ENCODE measurements around the gene GPHA2. TPM values are rescaled to one million over a fixed set of nuclear protein-coding genes. Genes with fewer than 3 reads are reported as not detected.

The GPHA2 gene
- total RNA-seq, 1 donor from 2014 or later: 0.85 TPM

Small RNA genes lying within 50 kb of the gene (microRNA-seq; reads per million reads assigned to microRNA genes)
- not detected for gene MIR6749
- gene MIR6750: 0.83 reads per million

Other genes starting within 250 kb of the GPHA2 start
- 12.7 and 22.1 TPM in 2 replicates for gene NRXN2, start 212.7 kb downstream of the GPHA2 start, total RNA-seq (ENCODE audit: low replicate concordance)
- 3.0 and 11.7 TPM in 2 replicates for gene RASGRP2, start 191.8 kb downstream of the GPHA2 start, total RNA-seq (ENCODE audit: low replicate concordance)
- 2.0 and 239 TPM in 2 replicates for gene PYGM, start 175.9 kb downstream of the GPHA2 start, total RNA-seq (ENCODE audit: low replicate concordance)
- gene SF1, start 157.4 kb downstream of the GPHA2 start, total RNA-seq (ENCODE audit: low replicate concordance): 315 and 450 TPM in 2 replicates
- 8.6 and 20.2 TPM in 2 replicates for gene MAP4K2, start 132.7 kb downstream of the GPHA2 start, total RNA-seq (ENCODE audit: low replicate concordance)
- 35.5 and 50.6 TPM in 2 replicates for gene MEN1, start 125.3 kb downstream of the GPHA2 start, total RNA-seq (ENCODE audit: low replicate concordance)
- 20.1 and 47.7 TPM in 2 replicates for gene CDC42BPG, start 91.2 kb downstream of the GPHA2 start, total RNA-seq (ENCODE audit: low replicate concordance)
- gene EHD1, start 57.3 kb downstream of the GPHA2 start, total RNA-seq (ENCODE audit: low replicate concordance): 86.6 and 121 TPM in 2 replicates
- 26.8 and 30.8 TPM in 2 replicates for gene ATG2A, start 18.7 kb downstream of the GPHA2 start, total RNA-seq (ENCODE audit: low replicate concordance)
- gene PPP2R5B, start 11.2 kb downstream of the GPHA2 start, total RNA-seq (ENCODE audit: low replicate concordance): 14.8 and 19.4 TPM in 2 replicates
- gene MAJIN, start 36.2 kb upstream of the GPHA2 start, total RNA-seq (ENCODE audit: low replicate concordance): not detected in 2 replicates
- gene BATF2, start 61.1 kb upstream of the GPHA2 start, total RNA-seq (ENCODE audit: low replicate concordance): 1.0 TPM in 2 replicates
- 63.0 and 65.8 TPM in 2 replicates for gene ARL2, start 78.3 kb upstream of the GPHA2 start, total RNA-seq (ENCODE audit: low replicate concordance)
- 21.3 and 25.3 TPM in 2 replicates for gene SNX15, start 91.5 kb upstream of the GPHA2 start, total RNA-seq (ENCODE audit: low replicate concordance)
- gene SAC3D1, start 105.3 kb upstream of the GPHA2 start, total RNA-seq (ENCODE audit: low replicate concordance): 16.7 and 21.9 TPM in 2 replicates
- gene NAALADL1, start 122.7 kb upstream of the GPHA2 start, total RNA-seq (ENCODE audit: low replicate concordance): 1.2 and 4.3 TPM in 2 replicates
- gene CDCA5, start 148.1 kb upstream of the GPHA2 start, total RNA-seq (ENCODE audit: low replicate concordance): 18.7 and 39.3 TPM in 2 replicates
- gene ZFPL1, start 148.3 kb upstream of the GPHA2 start, total RNA-seq (ENCODE audit: low replicate concordance): 35.9 and 49.1 TPM in 2 replicates
- 96.3 and 104 TPM in 2 replicates for gene VPS51, start 160.3 kb upstream of the GPHA2 start, total RNA-seq (ENCODE audit: low replicate concordance)
- gene TM7SF2, start 176.0 kb upstream of the GPHA2 start, total RNA-seq (ENCODE audit: low replicate concordance): 52.2 and 61.3 TPM in 2 replicates
- 11.4 and 12.2 TPM in 2 replicates for gene ZNHIT2, start 181.8 kb upstream of the GPHA2 start, total RNA-seq (ENCODE audit: low replicate concordance)
- gene FAU, start 186.2 kb upstream of the GPHA2 start, total RNA-seq (ENCODE audit: low replicate concordance): 758 and 795 TPM in 2 replicates
- 49.1 and 54.8 TPM in 2 replicates for gene MRPL49, start 186.4 kb upstream of the GPHA2 start, total RNA-seq (ENCODE audit: low replicate concordance)
- gene SYVN1, start 198.6 kb upstream of the GPHA2 start, total RNA-seq (ENCODE audit: low replicate concordance): 48.6 and 50.6 TPM in 2 replicates
- gene SPDYC, start 234.3 kb upstream of the GPHA2 start, total RNA-seq (ENCODE audit: low replicate concordance): not detected in 2 replicates
- 225 and 505 TPM in 2 replicates for gene CAPN1, start 246.0 kb upstream of the GPHA2 start, total RNA-seq (ENCODE audit: low replicate concordance)

Data from type B pancreatic cell (in vitro differentiated cells).